SK-N-SH treated with all-trans-retinoic acid at 6 μM for 48 hours (cell line): ENCODE measurements around the gene SAYSD1.

ENCODE experiments used
- ATAC-seq: fragments of 200-7000 bp; cut with Tn5 transposase; 3 replicates; pipeline ENCODE4 v1.9.1; 2020; ENCODE audit warnings: mild to moderate bottlenecking, moderate library complexity
- ARNTL ChIP-seq: fragments of 450-650 bp; formaldehyde crosslinking; IDR thresholded peaks from 2 replicates; pipeline ENCODE4 v1.5.0; 2020; ENCODE audit warnings: low read depth, mild to moderate bottlenecking, moderate library complexity, borderline replicate concordance
- BACH2 ChIP-seq: fragments of 250-450 bp; sonication (Bioruptor Pico); IDR thresholded peaks from 2 replicates; pipeline ENCODE4 v1.9.0; 2021; ENCODE audit warnings: mild to moderate bottlenecking, borderline replicate concordance
- CSDC2 ChIP-seq: fragments of 250-450 bp; sonication (Bioruptor Pico); IDR thresholded peaks from 2 replicates; pipeline ENCODE4 v1.5.0; 2020; ENCODE audit warnings: mild to moderate bottlenecking, moderate library complexity
- ESRRG ChIP-seq: fragments of 250-450 bp; sonication (Bioruptor Pico); IDR thresholded peaks from 2 replicates; pipeline ENCODE4 v1.6.1; 2021; ENCODE audit warnings: mild to moderate bottlenecking
- GLIS3 ChIP-seq: fragments of 250-450 bp; sonication (Bioruptor Pico); IDR thresholded peaks from 2 replicates; pipeline ENCODE4 v1.5.0; 2020; ENCODE audit warnings: mild to moderate bottlenecking, moderate library complexity
- OSR1 ChIP-seq: fragments of 250-450 bp; sonication (Bioruptor Pico); IDR thresholded peaks from 2 replicates; pipeline ENCODE4 v1.8.0; 2022; ENCODE audit warnings: moderate library complexity, mild to moderate bottlenecking, inconsistent platforms
- PPARA ChIP-seq: fragments of 250-450 bp; sonication (Bioruptor Pico); IDR thresholded peaks from 2 replicates; pipeline ENCODE4 v1.5.0; 2020; ENCODE audit warnings: mild to moderate bottlenecking, borderline replicate concordance
- RARB ChIP-seq: fragments of 250-450 bp; sonication (Bioruptor Pico); IDR thresholded peaks from 2 replicates; pipeline ENCODE4 v1.8.0; 2021; ENCODE audit warnings: mild to moderate bottlenecking, moderate library complexity
- SNAI2 ChIP-seq: fragments of 250-450 bp; sonication (Bioruptor Pico); IDR thresholded peaks from 2 replicates; pipeline ENCODE4 v1.5.0; 2020; ENCODE audit warnings: mild to moderate bottlenecking, moderate library complexity
- TCF4 ChIP-seq: fragments of 250-450 bp; sonication (Bioruptor Pico); IDR thresholded peaks from 2 replicates; pipeline ENCODE4 v1.8.0; 2021; ENCODE audit warnings: mild to moderate bottlenecking, moderate library complexity, borderline replicate concordance
- TOX ChIP-seq: fragments of 250-450 bp; sonication (Bioruptor Pico); IDR thresholded peaks from 2 replicates; pipeline ENCODE4 v1.8.0; 2021; ENCODE audit warnings: mild to moderate bottlenecking, moderate library complexity, borderline replicate concordance
- ZC3H10 ChIP-seq: fragments of 250-450 bp; sonication (Bioruptor Pico); IDR thresholded peaks from 2 replicates; pipeline ENCODE4 v1.5.1; 2021; ENCODE audit warnings: mild to moderate bottlenecking, moderate library complexity
- ZFP3 ChIP-seq: fragments of 250-450 bp; sonication (Bioruptor Pico); IDR thresholded peaks from 2 replicates; pipeline ENCODE4 v1.5.0; 2020; ENCODE audit warnings: mild to moderate bottlenecking, moderate library complexity
- ZFP30 ChIP-seq: fragments of 450-650 bp; formaldehyde crosslinking; IDR thresholded peaks from 2 replicates; pipeline ENCODE4 v1.5.0; 2022; ENCODE audit warnings: mild to moderate bottlenecking, moderate library complexity
- ZNF565 ChIP-seq: fragments of 450-650 bp; formaldehyde crosslinking; conservative IDR thresholded peaks from 2 replicates; pipeline ENCODE4 v1.5.0; 2020; ENCODE audit warnings: low read depth, mild to moderate bottlenecking, moderate library complexity
- ZNF70 ChIP-seq: fragments of 450-650 bp; formaldehyde crosslinking; IDR thresholded peaks from 2 replicates; pipeline ENCODE4 v1.5.0; 2020; ENCODE audit warnings: mild to moderate bottlenecking, moderate library complexity
- TF ChIP-seq, protein P1 (sequence below): fragments of 250-450 bp; sonication (Bioruptor Pico); IDR thresholded peaks from 2 replicates; pipeline ENCODE4 v1.5.1; 2020; ENCODE audit warnings: low read depth, mild to moderate bottlenecking, moderate library complexity
- TF ChIP-seq, protein P2 (sequence below): fragments of 250-450 bp; sonication (Bioruptor Pico); IDR thresholded peaks from 2 replicates; pipeline ENCODE4 v1.8.0; 2020; ENCODE audit warnings: mild to moderate bottlenecking, moderate library complexity, borderline replicate concordance
- TF ChIP-seq, protein P3 (sequence below): fragments of 250-450 bp; sonication (Bioruptor Pico); IDR thresholded peaks from 2 replicates; pipeline ENCODE4 v1.5.1; 2021; ENCODE audit warnings: mild to moderate bottlenecking, moderate library complexity
- TF ChIP-seq, protein P4 (sequence below): fragments of 250-450 bp; sonication (Bioruptor Pico); IDR thresholded peaks from 2 replicates; pipeline ENCODE4 v1.8.0; 2021; ENCODE audit warnings: low read depth, mild to moderate bottlenecking, moderate library complexity, borderline replicate concordance
- TF ChIP-seq, protein P5 (sequence below): fragments of 250-450 bp; sonication (Bioruptor Pico); IDR thresholded peaks from 2 replicates; pipeline ENCODE4 v1.5.0; 2020; ENCODE audit warnings: mild to moderate bottlenecking, moderate library complexity

SAYSD1 gene

DNA sequence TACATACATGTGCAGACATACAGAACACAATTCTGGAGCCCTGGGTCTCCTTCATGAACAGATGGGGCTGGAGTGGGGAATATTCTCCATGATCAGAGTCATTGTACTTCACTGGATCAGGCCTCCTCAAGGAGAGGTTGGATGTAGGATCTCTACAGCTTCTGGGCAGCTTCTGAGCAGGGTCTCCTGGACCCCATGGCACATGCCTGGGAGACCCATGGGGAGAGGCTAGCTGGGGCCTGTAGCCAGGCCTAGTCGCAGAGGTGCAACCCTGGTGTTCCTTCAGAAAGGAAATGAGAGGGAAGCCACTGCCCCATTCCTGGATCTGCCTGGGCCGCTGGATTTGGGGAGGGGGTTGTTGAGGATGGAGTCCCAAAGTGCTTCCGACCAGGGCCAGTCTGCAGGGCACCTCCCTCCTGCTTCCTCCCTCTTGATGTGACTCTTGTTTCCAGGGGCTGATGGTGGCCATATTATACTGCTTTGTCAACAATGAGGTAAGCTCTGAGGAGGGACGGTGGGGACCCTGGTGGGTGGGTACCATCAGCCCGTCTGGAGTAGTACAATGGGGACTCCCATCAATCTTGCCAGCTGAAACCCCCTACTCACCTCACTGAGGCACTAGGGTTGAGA lies 34.6 kb downstream of the SAYSD1 start:
- TF ChIP-seq GLIS3 (CRISPR knock-in tag) (no peak), BACH2 (no peak), ZNF70 (CRISPR knock-in tag) (no peak), SNAI2 (CRISPR knock-in tag) (no peak), RARB (no peak), ESRRG (CRISPR knock-in tag) (no peak), TCF4 (CRISPR knock-in tag) (no peak), ZC3H10 (no peak), TOX (no peak), ZFP3 (CRISPR knock-in tag) (no peak), ARNTL (CRISPR knock-in tag) (no peak), PPARA (no peak), ZFP30 (CRISPR knock-in tag) (no peak), ZNF565 (no peak), CSDC2 (no peak)
- TF ChIP-seq, protein P1, sequence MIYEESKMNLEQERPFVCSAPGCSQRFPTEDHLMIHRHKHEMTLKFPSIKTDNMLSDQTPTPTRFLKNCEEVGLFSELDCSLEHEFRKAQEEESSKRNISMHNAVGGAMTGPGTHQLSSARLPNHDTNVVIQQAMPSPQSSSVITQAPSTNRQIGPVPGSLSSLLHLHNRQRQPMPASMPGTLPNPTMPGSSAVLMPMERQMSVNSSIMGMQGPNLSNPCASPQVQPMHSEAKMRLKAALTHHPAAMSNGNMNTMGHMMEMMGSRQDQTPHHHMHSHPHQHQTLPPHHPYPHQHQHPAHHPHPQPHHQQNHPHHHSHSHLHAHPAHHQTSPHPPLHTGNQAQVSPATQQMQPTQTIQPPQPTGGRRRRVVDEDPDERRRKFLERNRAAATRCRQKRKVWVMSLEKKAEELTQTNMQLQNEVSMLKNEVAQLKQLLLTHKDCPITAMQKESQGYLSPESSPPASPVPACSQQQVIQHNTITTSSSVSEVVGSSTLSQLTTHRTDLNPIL, result no peak
- TF ChIP-seq, protein P2, sequence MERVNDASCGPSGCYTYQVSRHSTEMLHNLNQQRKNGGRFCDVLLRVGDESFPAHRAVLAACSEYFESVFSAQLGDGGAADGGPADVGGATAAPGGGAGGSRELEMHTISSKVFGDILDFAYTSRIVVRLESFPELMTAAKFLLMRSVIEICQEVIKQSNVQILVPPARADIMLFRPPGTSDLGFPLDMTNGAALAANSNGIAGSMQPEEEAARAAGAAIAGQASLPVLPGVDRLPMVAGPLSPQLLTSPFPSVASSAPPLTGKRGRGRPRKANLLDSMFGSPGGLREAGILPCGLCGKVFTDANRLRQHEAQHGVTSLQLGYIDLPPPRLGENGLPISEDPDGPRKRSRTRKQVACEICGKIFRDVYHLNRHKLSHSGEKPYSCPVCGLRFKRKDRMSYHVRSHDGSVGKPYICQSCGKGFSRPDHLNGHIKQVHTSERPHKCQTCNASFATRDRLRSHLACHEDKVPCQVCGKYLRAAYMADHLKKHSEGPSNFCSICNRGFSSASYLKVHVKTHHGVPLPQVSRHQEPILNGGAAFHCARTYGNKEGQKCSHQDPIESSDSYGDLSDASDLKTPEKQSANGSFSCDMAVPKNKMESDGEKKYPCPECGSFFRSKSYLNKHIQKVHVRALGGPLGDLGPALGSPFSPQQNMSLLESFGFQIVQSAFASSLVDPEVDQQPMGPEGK (CRISPR knock-in tag), result no peak
- TF ChIP-seq, protein P3, sequence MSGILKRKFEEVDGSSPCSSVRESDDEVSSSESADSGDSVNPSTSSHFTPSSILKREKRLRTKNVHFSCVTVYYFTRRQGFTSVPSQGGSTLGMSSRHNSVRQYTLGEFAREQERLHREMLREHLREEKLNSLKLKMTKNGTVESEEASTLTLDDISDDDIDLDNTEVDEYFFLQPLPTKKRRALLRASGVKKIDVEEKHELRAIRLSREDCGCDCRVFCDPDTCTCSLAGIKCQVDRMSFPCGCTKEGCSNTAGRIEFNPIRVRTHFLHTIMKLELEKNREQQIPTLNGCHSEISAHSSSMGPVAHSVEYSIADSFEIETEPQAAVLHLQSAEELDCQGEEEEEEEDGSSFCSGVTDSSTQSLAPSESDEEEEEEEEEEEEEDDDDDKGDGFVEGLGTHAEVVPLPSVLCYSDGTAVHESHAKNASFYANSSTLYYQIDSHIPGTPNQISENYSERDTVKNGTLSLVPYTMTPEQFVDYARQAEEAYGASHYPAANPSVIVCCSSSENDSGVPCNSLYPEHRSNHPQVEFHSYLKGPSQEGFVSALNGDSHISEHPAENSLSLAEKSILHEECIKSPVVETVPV (CRISPR knock-in tag), result no peak
- TF ChIP-seq, protein P4, sequence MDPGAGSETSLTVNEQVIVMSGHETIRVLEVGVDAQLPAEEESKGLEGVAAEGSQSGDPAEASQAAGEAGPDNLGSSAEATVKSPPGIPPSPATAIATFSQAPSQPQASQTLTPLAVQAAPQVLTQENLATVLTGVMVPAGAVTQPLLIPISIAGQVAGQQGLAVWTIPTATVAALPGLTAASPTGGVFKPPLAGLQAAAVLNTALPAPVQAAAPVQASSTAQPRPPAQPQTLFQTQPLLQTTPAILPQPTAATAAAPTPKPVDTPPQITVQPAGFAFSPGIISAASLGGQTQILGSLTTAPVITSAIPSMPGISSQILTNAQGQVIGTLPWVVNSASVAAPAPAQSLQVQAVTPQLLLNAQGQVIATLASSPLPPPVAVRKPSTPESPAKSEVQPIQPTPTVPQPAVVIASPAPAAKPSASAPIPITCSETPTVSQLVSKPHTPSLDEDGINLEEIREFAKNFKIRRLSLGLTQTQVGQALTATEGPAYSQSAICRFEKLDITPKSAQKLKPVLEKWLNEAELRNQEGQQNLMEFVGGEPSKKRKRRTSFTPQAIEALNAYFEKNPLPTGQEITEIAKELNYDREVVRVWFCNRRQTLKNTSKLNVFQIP, result no peak
- ATAC-seq, result no peak

DNA sequence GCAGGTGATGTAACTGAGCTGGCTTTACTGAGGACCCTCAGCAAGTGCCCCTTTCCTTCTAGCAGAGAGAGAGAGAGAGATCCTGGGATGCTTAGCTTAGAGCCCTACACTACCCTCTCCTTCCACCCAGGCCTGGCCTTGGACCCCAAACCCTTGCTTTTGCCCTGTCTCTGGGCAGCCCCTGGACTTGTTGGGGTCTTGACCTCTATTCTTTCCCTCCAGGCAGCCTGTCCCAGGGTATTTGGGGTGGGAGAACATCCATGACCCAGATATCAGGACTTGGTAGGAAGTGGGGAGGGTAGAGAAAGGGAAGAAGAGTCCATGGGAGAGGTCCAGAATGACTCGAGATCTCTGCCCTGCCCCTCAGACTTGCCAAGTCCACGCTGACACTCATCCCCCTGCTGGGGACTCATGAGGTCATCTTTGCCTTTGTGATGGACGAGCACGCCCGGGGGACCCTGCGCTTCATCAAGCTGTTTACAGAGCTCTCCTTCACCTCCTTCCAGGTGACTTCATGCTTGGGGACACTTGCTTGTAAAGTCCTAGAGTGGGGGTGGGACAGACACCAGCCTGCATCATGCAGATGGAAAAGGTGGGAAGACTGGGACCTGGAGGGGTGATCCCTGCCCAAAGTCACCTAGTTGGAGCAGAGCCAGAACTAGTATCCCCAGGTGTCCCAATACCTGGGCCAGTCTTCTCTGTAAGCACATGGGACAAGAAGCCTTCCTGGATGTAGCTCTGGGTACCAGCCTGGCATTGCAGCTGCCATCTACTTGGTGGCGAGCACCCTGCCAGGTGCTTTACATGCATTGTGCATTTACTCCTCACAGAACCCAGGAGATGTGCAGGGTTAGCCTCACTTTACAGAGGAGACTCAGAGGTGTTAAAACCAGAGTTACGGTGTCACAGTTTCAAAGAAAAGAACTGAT lies 35.5 kb downstream of the SAYSD1 start:
- TF ChIP-seq, protein P2 (CRISPR knock-in tag), result no peak
- no peak for TF ChIP-seq ZNF565
- TF ChIP-seq, protein P5, sequence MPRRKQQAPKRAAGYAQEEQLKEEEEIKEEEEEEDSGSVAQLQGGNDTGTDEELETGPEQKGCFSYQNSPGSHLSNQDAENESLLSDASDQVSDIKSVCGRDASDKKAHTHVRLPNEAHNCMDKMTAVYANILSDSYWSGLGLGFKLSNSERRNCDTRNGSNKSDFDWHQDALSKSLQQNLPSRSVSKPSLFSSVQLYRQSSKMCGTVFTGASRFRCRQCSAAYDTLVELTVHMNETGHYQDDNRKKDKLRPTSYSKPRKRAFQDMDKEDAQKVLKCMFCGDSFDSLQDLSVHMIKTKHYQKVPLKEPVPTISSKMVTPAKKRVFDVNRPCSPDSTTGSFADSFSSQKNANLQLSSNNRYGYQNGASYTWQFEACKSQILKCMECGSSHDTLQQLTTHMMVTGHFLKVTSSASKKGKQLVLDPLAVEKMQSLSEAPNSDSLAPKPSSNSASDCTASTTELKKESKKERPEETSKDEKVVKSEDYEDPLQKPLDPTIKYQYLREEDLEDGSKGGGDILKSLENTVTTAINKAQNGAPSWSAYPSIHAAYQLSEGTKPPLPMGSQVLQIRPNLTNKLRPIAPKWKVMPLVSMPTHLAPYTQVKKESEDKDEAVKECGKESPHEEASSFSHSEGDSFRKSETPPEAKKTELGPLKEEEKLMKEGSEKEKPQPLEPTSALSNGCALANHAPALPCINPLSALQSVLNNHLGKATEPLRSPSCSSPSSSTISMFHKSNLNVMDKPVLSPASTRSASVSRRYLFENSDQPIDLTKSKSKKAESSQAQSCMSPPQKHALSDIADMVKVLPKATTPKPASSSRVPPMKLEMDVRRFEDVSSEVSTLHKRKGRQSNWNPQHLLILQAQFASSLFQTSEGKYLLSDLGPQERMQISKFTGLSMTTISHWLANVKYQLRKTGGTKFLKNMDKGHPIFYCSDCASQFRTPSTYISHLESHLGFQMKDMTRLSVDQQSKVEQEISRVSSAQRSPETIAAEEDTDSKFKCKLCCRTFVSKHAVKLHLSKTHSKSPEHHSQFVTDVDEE (CRISPR knock-in tag), result no peak
- no peak for TF ChIP-seq TOX
- no peak for TF ChIP-seq ZNF70 (CRISPR knock-in tag)
- no peak for TF ChIP-seq ESRRG (CRISPR knock-in tag)
- TF ChIP-seq OSR1 (CRISPR knock-in tag), result no peak
- no peak for TF ChIP-seq TCF4 (CRISPR knock-in tag)
- ATAC-seq, result no peak
